ENCODE data around the gene CTAG1A. TPM values are rescaled to one million over a fixed set of nuclear protein-coding genes. Genes with fewer than 3 reads are reported as not detected.
A peak's percentile ranks its signal among the peaks of the same experiment; 100 is the strongest.
"Not testable (repeated sequence)": the region's sequence is repeated elsewhere in the genome, so short reads cannot be mapped to it uniquely, and the experiment has no call there.

Gene CTAG1A
- total RNA-seq (ENCODE audit: insufficient read depth, low replicate concordance), result not detected

GRCh38 chrX:154584585-154585183 is at the start of gene CTAG1A:
Gene CTAG1A (plus strand): TSS chrX:154585133. CDS start chrX:154585207, 74 bp downstream.
- DNase-seq (ENCODE audit: low spot score), result not testable (repeated sequence)

GRCh38 chrX:154535892-154536291 is 49.0 kb upstream of the CTAG1A start:
- no peak for DNase-seq (ENCODE audit: low spot score)

GRCh38 chrX:154539077-154539476 is 45.9 kb upstream of the CTAG1A start:
- no peak for DNase-seq (ENCODE audit: low spot score)

- not testable (repeated sequence) for DNase-seq (ENCODE audit: low spot score)
Observed at GRCh38 chrX:154540365-154540764, 44.6 kb upstream of the CTAG1A start.

- no peak for DNase-seq (ENCODE audit: low spot score)
Observed at GRCh38 chrX:154540897-154541535, 43.9 kb upstream of the CTAG1A start.

- no peak for DNase-seq (ENCODE audit: low spot score)
Observed at GRCh38 chrX:154541589-154541895, 43.4 kb upstream of the CTAG1A start.

- DNase-seq (ENCODE audit: low spot score), result peak; percentile 66
Observed at GRCh38 chrX:154541896-154542722, 42.8 kb upstream of the CTAG1A start.

GRCh38 chrX:154542723-154543424 is 42.1 kb upstream of the CTAG1A start:
- DNase-seq (ENCODE audit: low spot score), result no peak

GRCh38 chrX:154545673-154546274 is 39.2 kb upstream of the CTAG1A start:
- DNase-seq (ENCODE audit: low spot score), result no peak

- DNase-seq (ENCODE audit: low spot score), result peak; percentile 82
Observed at GRCh38 chrX:154546354-154547244, 38.3 kb upstream of the CTAG1A start, which contains the start of gene G6PD. Gene G6PD (minus strand): TSS chrX:154546846. CDS start chrX:154546155, 691 bp downstream.

- peak; percentile 94 for DNase-seq (ENCODE audit: low spot score)
Observed at GRCh38 chrX:154547245-154548027, 37.5 kb upstream of the CTAG1A start, which contains the start of gene IKBKG. Gene IKBKG (plus strand): TSS chrX:154547620. CDS start chrX:154552003, 4,383 bp downstream.

- no peak for DNase-seq (ENCODE audit: low spot score)
Observed at GRCh38 chrX:154548028-154548316, 37.0 kb upstream of the CTAG1A start.

- DNase-seq (ENCODE audit: low spot score), result no peak
Observed at GRCh38 chrX:154549766-154550165, 35.2 kb upstream of the CTAG1A start.

- DNase-seq (ENCODE audit: low spot score), result not testable (repeated sequence)
Observed at GRCh38 chrX:154552112-154552806, 32.7 kb upstream of the CTAG1A start.

GRCh38 chrX:154558060-154558690 is 26.8 kb upstream of the CTAG1A start:
- DNase-seq (ENCODE audit: low spot score), result not testable (repeated sequence)

- DNase-seq (ENCODE audit: low spot score), result not testable (repeated sequence)
Observed at GRCh38 chrX:154558896-154559295, 26.0 kb upstream of the CTAG1A start.

- DNase-seq (ENCODE audit: low spot score), result not testable (repeated sequence)
Observed at GRCh38 chrX:154560326-154560725, 24.6 kb upstream of the CTAG1A start.

- not testable (repeated sequence) for DNase-seq (ENCODE audit: low spot score)
Observed at GRCh38 chrX:154562295-154562694, 22.6 kb upstream of the CTAG1A start.
